Eye (tissue), 1 donor: ENCODE data around the gene ZFYVE19.
"Not testable (repeated sequence)": the region's sequence is repeated elsewhere in the genome, so short reads cannot be mapped to it uniquely, and the experiment has no call there.

Source experiments
- DNase-seq: peaks from one replicate; pipeline ENCODE4 v3.0.0-alpha.2; 2015

The ZFYVE19 gene

DNA sequence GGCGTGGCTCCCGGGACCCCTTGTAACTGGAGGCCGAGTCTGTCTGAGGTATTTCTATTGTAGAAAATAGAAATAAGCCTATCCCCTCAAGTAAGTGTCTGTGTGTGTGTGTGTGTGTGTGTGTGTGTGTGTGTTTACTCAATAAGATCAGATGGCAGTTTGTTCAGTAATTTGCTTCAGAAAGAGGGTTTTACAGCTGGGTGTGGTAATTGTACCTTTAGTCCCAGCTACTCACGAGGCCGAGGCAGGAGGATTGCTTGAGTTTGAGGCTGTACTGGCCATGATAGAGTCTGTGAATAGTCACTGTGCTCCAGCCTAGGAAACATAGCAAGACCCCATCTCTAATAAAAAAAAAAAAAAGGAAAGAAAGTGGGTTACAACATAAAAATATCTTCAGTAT, 45.6 kb downstream of the ZFYVE19 start:
- DNase-seq = no peak

DNA sequence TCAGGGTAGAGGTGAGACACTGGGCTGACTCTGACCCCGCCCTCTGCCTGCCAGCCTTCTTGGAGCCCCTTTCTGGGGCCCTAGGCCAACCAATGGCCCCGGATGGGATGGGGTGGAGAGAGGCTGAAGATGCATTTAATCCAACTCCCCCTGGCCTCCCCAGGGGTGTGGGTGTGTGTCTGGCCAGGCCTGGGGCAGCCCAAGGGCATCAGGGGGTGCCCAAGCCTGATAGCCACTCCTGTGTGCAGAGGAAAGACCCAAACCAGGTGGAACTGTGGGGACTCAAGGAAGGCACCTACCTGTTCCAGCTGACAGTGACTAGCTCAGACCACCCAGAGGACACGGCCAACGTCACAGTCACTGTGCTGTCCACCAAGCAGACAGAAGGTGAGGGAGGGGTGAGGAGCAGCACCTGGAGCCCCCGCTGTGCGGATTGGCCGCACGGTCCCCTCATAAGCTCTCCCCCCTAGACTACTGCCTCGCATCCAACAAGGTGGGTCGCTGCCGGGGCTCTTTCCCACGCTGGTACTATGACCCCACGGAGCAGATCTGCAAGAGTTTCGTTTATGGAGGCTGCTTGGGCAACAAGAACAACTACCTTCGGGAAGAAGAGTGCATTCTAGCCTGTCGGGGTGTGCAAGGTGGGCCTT, 46.5 kb downstream of the ZFYVE19 start:
- no peak for DNase-seq

DNA sequence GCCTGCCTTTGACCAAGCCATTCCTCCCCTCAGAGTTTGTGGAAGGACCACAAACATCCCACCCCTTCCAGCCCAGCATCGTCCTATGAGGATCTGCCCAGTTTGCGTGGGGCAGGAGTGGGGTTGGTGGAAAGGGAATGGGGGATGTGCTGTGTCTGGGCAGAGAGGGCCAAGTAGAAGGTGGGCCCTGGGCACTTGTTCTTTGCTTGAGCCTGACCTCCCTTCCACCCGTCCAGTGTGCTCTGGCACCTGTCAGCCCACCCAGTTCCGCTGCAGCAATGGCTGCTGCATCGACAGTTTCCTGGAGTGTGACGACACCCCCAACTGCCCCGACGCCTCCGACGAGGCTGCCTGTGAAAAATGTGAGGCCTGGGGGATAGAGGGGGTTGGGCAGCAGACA, 47.3 kb downstream of the ZFYVE19 start:
- DNase-seq = no peak

DNA sequence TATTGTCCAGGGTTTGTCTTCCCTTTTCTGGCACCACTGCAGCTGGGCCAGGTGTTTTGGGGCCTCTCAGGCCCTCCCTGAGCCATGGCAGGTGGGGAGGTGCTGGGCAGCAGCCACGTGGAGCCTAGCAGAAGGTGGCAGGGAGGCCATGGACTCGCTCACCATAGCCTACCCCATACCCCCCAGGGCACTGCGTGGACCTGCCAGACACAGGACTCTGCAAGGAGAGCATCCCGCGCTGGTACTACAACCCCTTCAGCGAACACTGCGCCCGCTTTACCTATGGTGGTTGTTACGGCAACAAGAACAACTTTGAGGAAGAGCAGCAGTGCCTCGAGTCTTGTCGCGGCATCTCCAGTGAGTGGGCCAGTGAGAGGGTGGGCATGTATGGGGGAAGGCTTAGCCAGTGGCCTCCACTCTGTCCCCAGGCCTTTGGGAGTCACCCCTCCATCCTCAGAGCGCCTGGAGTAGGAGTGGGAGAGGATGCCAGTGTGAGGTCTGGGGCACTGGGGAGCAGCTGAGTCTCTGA, 48.9 kb downstream of the ZFYVE19 start:
- no peak for DNase-seq

DNA sequence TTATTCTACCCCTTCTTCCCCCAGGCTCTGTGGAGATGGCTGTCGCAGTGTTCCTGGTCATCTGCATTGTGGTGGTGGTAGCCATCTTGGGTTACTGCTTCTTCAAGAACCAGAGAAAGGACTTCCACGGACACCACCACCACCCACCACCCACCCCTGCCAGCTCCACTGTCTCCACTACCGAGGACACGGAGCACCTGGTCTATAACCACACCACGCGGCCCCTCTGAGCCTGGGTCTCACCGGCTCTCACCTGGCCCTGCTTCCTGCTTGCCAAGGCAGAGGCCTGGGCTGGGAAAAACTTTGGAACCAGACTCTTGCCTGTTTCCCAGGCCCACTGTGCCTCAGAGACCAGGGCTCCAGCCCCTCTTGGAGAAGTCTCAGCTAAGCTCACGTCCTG, 49.9 kb downstream of the ZFYVE19 start:
- no peak for DNase-seq

DNA sequence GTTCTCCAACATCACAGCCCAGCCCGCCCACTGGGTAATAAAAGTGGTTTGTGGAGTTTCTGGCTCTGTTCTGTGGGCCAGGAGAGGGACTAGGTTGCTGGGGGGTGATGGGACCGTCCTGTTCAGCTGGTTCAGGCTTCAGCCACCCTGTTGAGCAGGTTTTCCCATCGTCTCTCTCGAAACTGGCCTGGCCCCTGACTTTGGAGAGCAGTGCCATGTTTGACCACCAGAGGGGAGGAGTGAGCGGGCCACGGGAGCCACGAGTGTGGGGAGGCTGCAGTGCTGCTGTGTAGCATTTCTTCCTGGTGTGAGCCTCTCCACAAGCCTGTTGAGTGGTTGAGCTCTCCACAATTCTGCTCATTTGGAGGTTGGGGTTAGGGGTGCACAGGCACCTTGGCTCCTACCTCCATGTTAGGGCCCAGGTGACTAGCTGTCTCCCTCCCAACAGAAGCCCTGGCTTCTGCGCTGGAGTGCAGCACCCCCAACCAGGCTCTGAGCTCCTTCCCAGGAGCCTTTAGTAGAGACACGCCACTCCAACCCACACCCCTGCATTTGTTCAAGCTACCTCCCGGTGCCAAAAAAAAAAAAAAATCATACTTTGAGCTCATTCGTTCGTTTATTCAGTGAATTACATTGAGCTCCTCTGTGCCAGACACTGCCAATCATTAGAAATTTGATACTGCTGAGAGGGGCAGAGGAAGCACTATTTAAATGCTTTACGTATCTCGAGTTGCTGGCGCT, 50.9 kb downstream of the ZFYVE19 start:
- DNase-seq = peak; percentile 94

DNA sequence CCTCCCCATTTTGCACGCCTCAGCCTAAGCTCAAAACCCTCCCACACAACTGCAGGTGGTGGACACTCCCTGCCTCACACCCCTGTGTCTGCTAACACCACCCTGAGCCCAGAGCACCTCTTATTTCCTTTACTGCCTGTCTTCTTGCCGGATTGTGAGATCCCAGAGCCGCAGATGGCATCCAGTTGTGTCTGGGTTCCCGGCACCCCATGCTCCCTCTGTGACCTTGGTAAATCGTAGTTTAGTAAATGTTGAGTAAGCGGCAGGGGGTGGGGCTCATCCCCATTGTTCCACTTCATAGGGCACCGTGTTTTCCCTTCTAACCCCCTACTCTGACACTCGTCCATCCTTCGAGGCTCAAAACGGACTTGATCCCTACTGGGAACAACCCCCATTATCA, 51.8 kb downstream of the ZFYVE19 start:
- DNase-seq = no peak

DNA sequence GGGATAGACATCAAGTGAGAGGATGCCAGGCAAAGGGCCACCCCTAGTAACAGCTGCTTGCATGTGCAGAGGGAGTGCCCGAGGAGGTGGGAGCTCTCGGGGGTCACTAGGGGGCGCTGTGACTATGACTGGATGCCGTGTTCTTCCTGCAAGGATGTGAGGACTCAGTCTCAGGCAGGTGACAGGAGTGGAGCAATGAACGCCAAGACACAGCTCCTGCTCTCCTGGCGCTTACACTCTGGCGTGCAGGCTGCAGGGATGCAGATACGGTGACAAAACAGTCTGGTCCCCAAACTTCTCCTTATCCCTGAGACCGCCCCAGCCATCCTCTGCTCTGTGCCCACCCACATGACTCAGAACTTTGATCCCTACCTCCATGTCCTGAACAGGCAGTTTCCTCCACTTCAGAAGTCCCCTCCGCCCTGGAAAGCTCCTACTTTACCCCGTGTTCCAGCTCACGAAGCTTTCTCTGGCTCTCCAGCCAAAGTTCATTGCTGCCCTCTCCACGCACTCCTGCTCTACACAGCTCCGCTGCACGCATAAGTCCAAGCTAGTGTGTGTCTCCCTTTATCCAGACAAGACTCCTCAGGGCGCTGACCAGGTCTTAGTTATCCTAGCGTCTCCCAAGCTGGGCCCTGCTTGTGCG, 52.4 kb downstream of the ZFYVE19 start:
- peak; percentile 86 for DNase-seq

DNA sequence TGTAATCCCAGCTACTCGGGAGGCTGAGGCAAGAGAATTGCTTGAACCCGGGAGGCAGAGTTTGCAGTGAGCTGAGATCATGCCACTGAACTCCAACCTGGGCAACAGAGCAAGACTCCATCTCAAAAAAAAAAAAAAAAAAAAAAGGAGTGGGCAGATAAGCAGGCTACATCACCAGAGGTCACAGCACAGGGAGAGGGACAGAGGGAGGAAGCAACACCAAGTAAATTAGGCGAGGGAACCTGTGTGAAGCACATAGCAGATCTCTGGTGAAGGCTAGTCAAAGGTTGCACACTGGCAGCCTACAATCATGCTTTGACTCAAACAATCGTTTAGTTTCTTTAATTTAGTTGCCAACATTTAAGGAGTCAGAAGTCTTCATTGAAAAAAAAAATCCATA, 54.3 kb downstream of the ZFYVE19 start:
- not testable (repeated sequence) for DNase-seq

DNA sequence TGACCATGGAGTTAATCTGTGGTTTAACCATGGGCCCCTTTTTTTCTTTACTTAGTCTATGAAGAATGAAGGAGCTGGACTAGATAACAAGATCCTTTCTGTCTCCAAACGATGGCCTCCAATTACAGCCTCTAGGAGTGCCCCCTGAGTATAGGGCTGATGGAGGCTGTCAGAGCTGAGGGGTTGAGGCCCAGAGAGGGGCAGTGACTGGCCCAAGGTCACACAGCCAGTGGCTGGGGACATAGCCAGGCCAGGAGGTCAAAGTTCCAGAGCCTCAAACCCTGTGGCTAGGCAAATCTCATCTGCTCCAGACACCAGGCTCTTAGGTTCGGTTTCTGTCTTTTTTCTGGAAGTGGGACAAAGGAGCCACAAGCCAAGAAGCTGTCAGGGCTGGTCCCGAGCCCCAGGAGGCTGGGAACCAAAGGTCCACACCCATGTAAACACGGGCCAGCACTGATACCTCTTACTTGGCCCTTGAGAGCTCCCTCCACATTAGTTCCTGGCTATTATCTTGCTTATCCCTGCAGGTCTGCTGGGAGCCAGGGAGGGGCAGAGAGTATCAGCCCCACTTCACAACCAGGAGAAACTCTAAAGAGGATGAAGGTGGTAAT, 56.9 kb downstream of the ZFYVE19 start:
- no peak for DNase-seq
